Right renal pelvis (tissue), 4 donors: ENCODE measurements around the gene SLC9B1. TPM values are rescaled to one million over a fixed set of nuclear protein-coding genes. Genes with fewer than 3 reads are reported as not detected.
"Not testable (repeated sequence)": the region's sequence is repeated elsewhere in the genome, so short reads cannot be mapped to it uniquely, and the experiment has no call there.

ENCODE experiments used
- DNase-seq, 4 donors: peaks; one replicate each; pipeline ENCODE4 v3.0.0-alpha.2; 2013; ENCODE audit warnings: low read depth in 4 of 4, low spot score in 3 of 4, missing footprints in 1 of 4
- polyA plus RNA-seq, 4 donors: library from polyadenylated mRNA; unstranded; fragments of 120-200 nt; gene quantifications; one replicate each; pipeline ENCODE4 v1.2.1, GENCODE V29; 2013; ENCODE audit not compliant: insufficient read length in 4 of 4

Gene SLC9B1
- polyA plus RNA-seq, 4 donors = 2.9 to 3.8 (median 3.4) TPM

DNA sequence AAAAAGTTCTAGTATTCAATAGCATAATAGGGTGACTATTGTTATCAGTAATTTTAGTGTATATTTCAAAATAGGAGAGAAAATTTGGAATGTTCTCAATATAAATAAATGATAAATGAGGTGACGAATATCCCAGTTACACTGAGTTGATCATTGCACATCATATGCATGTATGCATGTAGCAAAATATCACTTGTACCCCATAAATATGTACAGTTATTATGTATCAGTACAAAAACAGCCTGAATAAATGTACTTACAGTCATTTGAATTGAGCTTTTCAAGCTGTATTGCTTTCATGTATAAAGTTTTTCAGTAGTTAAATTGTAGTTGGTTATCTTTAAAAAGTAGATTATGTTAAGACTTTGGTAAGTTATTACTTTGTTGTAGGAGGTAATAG, 138.2 kb downstream of the SLC9B1 start:
- DNase-seq = no peak

DNA sequence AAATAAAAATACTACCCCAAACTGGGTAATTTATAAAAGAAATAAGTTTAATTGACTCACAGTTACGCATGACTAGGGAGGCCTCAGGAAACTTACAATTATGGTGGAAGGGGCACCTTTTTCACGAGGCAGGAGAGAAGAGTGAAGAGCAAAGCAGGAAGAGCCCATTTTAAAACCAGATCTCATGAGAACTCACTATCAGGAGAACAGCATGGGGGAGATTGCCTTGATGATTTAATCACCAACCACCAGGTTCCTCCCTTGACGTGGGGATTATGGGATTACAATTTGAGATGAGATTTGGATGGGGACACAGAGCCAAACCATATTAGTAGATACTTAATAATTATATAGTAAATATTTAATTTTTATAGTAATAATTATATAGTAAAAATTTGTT, 140.6 kb downstream of the SLC9B1 start:
- DNase-seq = no peak

DNA sequence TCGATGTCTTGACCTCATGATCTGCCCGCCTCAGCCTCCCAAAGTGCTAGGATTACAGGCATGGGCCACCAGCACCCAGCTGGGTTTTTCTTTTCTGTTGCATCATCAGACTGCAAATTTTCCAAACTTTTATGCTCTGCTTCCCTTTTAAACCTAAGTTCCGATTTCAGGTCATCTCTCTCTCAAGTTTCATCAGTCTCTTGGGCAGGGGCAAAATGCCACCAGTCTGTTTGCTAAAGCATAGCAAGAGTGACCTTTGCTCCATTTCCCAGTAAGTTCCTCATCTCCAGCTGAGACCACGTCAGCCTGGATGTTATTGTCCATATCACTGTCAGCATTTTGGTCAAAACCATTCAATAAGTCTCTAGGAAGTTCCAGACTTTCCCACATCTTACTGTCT, 141.2 kb downstream of the SLC9B1 start:
- not testable (repeated sequence) for DNase-seq

DNA sequence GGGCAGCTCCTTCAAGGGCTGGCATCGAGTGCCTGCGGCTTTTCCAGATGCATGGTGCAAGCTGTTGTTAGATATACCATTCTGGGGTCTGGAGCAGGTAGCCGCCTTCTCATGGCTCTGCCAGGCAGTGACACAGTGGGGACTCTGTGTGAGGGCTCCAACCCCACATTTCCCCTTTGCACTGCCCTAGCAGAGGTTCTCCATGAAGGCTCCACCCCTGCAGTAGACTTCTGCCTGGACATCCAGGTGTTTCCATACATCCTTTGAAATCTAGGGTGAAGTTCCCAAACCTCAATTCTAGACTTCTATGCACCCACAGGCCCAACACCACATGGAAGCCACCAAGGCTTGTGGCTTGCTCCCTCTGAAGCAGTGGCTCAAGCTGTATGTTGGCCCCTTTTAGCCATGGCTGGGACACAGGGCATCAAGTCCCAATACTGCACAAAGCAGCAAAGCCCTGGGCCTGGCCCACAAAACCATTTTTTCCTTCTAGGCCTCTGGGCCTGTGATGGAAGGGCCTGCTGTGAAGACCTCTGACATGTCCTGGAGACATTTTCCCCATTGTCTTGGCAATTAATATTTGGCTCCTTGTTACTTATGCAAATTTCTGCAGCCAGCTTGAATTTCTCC, 141.9 kb downstream of the SLC9B1 start:
- not testable (repeated sequence) for DNase-seq

DNA sequence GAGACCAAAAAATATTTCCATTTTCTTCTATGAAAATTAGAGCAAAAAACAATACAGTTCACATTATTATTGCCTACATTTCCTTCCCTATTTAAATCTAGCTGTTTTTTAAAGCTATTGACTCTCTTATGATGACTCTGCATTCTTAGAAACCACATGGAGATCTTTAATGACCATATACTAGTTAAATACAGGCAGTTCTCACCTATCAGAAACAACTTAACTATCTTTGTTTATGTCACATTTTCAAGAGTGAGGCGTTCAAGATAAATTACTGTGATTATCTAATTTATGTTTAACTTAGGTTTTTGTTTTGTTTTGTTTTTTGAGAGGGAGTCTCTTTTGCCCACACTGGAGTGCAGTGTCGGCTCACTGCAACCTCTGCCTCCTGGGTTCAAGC, 147.7 kb downstream of the SLC9B1 start:
- no peak for DNase-seq

DNA sequence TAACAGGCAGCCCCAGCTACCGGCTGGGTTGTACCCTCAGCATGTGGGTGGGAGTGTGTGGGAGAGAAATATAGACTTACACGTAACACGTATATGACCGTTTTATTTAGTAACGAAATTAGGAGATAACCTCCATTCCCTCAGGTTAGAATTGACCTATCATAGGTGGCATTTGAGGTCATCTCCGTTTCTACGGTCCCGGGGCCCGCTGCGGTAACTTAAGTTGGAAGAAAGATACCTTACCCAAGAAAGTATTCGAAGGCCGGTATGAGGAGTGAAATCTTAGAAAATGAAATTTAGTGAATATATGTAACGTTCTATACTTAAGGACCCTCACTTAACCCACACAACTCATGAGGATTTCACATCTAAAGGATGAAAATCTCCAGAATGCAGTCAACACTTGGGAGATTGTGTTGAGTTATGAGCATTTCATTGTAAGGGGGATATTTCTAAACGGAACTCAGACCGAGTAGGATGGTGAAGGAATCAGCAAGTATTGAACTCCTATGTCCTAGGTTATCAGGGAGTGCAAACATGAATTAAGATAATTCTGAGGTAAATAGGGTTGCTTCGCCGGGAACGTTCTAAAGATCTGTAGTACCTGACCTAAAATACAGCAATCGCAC, 149.8 kb downstream of the SLC9B1 start:
- DNase-seq = no peak

DNA sequence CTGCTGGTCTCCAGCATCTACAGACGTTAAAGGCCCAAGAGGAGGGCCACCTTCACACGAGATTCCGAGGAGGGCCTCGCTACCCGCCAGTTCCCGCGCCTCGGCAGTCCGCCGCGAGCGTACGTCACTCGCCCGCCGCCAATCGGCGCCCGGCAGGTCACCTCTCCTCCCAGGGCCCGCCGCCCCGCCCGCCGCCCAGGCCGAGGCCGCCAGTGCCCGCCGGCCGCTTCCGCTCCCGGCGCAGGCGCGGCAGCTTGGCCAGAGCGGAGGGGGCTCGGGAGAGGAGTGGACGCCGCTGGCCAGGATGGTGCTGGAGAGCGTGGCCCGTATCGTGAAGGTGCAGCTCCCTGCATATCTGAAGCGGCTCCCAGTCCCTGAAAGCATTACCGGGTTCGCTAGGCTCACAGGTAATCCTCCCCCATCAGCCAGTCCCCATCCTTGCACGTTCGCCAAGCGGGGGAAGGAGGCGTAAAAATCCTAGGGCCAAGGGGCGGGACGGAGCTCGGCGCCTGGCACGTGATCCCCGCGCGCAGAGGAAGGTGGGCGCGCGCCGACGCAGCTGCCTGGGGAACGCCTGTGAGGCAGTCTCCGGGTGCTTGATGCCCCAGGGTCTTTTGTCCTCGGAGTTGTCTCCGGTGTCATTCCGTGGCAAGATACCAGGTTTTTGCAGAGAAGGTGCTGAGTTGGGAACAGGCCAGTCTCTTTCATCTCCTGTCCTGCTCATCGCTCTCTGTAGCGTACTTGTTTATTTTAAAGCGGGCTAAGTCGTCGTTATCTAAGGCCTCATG, 150.5 kb downstream of the SLC9B1 start, which contains the start of gene CISD2:
Gene CISD2 (plus strand): TSS at position 212 of the 788 bp plus-strand sequence. CDS start 93 bp downstream, at position 305.
- peak; percentile 82 to 90 (median 86) for DNase-seq

DNA sequence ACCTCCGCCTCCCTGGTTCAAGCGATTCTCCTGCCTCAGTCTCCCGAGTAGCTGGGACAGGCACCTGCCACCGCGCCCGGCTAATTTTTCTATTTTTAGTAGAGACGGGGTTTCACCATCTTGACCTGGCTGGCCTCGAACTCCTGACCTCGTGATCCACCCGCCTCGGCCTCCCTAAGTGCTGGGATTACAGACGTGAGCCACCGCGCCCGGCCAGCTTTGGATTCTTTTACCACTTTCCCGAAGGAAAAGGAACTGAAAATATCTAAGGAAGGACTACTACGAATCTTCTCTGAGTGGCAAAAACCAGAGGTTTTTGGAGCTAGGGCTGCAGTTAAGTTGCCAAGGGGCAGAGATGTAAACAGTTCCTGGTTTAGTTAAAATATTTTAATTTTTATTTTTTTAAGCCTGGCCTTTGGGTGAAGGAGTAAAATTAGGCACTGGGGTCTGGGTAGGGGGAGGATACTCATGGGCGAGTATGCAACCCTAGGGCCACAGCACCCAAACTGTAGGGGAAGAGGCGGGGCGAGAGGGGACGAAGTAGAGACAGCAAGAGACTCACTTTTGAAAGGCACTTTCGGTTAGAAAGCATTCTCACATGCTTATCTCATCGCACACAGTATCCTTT, 151.2 kb downstream of the SLC9B1 start:
- no peak for DNase-seq

DNA sequence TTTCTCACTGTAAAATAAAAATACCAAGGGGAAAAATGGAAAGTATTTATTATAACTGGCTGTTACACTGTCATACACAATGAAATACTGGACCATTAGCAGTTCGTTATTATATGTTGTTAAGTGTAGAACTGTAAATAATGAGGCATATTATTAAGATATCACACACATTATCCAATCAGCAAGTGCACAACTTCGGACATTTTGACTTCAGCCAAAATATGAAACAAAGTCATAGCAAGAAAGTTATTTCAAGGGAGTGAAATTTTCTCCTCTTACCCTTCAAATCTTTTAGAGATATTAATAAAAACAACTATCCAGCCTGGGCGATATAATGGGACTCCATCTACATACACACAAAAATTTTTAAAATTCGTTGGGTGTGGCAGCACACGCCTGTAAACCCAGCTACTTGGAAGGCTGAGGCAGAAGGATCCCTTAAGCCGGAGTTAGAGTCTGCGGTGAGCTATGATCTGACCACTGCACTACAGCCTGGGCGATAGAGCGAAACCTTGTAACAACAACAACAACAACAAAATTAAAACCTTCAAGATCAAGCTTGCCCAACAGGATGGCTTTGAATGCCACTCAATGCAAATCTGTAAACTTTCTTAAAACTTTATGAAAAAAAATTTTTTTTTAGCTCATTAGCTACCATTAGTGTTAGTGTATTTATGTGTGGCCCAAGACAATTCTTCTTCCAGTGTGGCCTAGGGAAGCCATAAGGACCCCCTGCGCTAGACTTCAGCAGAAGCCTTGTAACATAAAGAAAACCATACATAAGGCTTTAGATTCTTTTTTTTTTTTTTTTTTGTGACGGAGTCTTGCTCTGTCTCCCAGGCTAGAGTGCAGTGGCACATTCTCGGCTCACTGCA, 152.0 kb downstream of the SLC9B1 start:
- no peak for DNase-seq

DNA sequence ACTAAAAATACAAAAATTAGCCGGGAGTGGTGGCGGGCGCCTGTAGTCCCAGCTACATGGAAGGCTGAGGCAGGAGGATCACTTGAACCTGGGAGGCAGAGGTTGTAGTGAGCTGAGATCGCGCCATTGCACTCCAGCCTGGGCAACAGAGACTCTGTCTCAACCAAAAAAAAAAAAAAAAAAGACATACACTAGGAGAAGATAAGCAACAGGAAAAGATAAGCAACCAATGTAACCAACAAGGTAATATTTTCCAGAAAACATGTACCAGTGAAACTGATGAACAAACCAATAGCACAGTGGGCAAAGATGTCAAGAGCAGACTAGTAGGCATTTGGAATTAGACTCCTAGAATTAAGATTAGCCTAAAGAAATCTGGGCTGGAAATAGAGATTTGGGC, 154.2 kb downstream of the SLC9B1 start:
- not testable (repeated sequence) for DNase-seq

DNA sequence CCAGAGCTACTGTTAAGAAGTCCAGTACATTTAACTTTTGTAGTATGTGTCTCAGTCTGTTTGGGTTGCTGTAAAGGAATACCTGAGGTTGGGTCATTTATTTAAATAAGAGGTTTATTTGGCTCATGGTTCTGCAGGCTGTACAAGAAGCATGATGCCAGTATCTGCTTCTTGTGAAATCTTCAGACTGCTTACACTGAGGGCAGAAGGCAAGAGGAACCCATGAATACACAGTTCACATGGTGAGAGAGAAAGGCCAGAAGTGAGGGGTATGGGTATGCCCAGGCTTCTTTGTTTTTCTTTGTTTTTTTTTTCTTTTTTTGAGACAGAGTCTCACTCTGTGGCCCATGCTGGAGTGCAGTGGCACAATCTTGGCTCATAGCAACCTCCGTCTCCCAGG, 156.8 kb downstream of the SLC9B1 start:
- no peak for DNase-seq

DNA sequence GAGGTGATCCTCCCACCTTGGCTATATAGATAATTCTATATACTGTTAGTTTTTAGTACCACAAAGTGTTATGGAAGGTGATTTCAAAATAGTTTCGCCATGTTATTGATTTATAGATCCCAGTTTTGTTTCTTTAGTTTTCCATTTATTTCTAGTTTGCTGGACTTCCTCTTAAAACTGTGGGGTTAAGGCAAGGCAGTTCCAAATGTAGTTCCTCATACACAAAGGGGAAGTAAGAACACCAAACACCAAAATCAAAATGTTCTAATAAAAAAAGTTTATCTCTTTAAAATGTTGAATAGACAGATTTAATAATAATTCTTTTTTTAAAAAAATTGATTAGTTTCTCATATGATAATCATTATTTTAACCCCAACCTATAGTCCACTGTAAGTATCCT, 157.5 kb downstream of the SLC9B1 start:
- no peak for DNase-seq

DNA sequence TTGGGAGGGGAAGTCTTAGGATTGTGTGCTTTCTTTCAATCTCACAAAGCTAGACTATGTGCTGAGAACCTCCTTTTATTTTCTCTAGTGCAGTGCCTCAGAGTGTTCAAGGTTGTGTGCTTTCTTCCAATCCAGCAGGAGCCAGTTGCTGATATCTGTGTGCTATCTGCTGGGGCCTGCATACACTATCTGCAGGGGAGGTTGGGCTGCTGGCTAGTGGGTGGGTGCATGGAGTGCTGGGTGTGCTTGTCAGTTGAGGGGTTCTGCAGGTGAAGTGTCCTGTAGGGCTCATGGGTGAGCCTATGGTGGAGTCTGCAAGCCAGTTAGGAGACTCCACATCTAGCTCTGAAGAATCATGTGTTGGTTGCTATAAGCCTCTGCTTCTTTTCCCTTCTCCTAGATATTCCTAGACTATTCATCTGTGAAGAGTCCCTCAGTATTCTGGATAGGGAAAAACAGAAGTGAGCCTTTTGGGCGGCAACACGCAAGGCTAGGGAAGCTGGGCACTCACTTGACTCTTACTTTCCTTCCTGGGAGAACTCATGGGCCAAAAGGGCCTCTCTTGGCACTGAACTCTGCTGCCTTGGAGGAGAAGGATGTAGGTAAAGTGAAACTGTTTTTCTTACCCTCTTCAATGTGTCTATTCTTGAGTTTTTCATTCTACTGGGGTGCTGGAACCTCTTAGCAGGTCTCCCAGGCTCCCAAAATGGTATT, 158.7 kb downstream of the SLC9B1 start:
- no peak for DNase-seq

DNA sequence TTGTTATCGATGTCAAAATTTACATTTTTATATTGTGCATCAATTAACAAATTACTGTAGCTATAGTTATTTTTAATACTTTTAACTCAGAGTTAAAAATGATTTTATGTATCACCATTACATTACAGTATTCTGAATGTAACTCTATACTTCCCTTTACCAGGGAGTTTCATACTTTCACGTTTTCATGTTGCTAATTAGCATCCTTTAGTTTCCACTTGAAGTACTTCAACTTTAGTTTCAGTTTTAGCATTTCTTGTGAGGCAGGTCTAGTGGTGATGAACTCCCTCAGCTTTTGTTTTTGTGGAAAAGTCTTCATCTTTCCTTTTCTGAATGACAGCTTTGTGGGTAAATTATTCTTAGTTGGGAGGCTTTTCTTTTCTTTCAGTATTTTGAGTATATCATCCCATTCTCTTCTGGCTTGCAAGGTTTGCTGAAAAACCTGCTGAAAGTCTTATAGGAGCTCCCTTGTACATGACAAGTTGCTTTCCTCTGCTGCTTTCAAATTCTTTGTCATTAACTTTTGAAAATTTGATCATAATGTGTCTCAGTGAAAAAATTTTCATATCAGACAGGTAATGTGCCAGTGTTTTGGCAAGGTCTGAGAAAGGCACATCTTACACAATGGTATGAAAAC, 160.6 kb downstream of the SLC9B1 start:
- DNase-seq = no peak

Other genes with a start within 250 kb of the SLC9B1 start
- 100 to 1,000 TPM; 294 to 371 (median 354) TPM for gene UBE2D3, start 192.2 kb downstream of the SLC9B1 start, polyA plus RNA-seq
- gene CISD2, start 150.7 kb downstream of the SLC9B1 start, polyA plus RNA-seq = 10 to 100 TPM; 54.7 to 62.0 (median 57.8) TPM
- 10 to 100 TPM in 2 of 4 donors, 1 to 10 TPM in 2; 6.3 to 11.8 (median 8.9) TPM for gene SLC9B2, start 57.1 kb upstream of the SLC9B1 start, polyA plus RNA-seq
- gene BDH2, start 80.1 kb upstream of the SLC9B1 start, polyA plus RNA-seq = 100 to 1,000 TPM; 187 to 232 (median 207) TPM
- gene CENPE, start 178.6 kb upstream of the SLC9B1 start, polyA plus RNA-seq = 10 to 100 TPM; 10.0 to 13.9 (median 12.7) TPM